NCI-H1930 (cell line): ENCODE measurements around the gene CUL1.

Experiments used
- DNase-seq, 2 experiments: peaks; one replicate each; lab custom pipeline; 2025; lab: John Stamatoyannopoulos, UW

CUL1 gene

DNA sequence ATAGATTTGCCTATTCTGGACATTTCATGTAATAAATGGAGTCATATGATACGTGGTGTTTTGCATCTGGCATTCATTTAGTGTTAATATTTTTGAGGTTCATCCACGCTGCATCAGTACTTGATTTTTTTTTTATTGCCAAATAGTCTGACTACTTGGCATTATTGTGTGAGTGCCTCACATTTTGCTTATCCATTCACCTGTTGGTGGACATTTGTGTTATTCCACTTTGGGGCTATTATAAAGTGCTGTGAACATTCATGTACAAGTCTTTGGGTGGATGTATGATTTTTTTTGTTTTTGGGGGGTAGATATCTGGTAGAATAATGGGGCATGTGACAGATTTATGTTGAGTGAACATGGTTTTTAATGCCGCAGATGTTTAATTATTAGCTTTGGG lies 19.7 kb downstream of the CUL1 start:
- DNase-seq, result no peak

DNA sequence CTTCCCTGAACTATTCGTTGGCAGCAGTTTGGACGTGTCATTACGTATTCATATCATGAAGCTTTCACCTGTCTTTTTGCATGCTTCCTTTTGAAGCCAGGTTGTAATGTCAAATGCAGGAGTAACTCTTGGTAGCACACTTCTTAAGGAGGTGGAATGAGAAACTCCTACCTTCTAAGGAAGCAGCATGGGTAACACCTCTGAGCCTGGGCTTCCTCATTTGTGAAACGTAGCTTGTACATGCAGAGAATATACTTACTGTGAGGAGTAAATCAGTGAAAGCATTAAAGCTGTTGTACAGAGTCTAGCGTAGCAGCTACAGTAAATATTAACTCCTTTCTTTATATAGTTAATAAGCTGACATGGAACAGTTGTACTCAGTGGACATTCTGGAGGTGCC lies 21.1 kb downstream of the CUL1 start:
- no peak for DNase-seq

GRCh38 chr7:148720472-148720871 lies 21.8 kb downstream of the CUL1 start:
- no peak for DNase-seq

DNA sequence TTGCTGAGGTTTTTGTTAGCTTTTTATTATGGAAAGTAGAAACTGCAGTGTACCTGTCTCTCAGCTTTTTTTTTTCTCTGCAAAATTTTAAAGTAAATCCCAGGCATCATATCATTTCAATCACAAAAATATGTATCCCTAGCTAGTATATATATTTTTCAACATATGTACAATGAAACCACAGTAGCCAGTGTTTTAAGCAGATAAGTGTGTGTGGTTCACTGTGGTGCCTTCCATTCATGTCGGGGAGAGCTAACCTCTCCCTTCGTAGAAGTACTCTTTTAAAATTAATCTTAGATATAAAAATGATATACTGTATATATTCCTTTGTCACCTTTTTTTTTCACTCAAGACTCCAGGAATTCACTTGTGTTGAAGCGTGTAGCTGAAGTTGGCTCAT lies 22.7 kb downstream of the CUL1 start:
- DNase-seq, result no peak

- no peak for DNase-seq
Observed at GRCh38 chr7:148722340-148723165, 23.9 kb downstream of the CUL1 start.

DNA sequence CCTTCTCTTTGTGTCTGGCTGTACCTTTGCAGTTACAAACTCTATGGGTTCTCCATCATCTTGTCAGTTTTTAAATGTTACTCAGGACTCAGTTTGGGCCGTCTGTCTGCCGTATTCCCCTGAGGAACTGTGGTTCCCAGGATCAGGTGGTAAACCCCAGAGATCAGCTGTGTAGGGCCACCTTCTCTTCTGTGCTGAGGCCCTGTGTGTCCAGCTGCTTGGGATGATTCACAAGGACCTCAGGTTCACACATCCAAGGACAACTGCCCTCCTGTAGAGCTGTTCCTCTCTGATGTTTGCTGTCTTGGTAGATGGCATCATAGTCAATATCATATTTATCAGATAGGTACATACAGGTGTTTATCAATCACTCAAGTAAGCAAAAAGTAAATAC lies 24.5 kb downstream of the CUL1 start:
- no peak for DNase-seq

DNA sequence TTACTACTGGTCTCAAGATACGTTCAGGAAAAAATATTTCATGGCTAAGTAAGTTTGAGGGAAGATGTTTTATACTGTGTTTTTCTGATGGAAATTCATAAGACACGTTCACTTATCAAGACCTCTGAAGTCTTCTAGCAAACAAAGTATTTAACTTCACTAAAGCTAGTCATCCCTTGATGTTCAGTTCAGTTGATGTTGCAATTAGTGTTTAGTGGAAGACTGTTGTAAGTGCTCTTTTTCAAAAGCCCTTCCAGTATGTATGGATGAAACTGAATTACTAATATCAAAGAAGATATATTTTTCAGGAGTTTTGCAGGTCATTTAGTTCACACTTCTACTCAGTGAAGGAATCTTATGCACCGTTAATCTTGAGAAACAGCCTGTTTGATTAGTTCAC lies 25.1 kb downstream of the CUL1 start:
- DNase-seq, result no peak

GRCh38 chr7:148726385-148726784 lies 27.7 kb downstream of the CUL1 start:
- DNase-seq, result no peak

GRCh38 chr7:148727501-148728278 lies 29.0 kb downstream of the CUL1 start:
- no peak for DNase-seq

DNA sequence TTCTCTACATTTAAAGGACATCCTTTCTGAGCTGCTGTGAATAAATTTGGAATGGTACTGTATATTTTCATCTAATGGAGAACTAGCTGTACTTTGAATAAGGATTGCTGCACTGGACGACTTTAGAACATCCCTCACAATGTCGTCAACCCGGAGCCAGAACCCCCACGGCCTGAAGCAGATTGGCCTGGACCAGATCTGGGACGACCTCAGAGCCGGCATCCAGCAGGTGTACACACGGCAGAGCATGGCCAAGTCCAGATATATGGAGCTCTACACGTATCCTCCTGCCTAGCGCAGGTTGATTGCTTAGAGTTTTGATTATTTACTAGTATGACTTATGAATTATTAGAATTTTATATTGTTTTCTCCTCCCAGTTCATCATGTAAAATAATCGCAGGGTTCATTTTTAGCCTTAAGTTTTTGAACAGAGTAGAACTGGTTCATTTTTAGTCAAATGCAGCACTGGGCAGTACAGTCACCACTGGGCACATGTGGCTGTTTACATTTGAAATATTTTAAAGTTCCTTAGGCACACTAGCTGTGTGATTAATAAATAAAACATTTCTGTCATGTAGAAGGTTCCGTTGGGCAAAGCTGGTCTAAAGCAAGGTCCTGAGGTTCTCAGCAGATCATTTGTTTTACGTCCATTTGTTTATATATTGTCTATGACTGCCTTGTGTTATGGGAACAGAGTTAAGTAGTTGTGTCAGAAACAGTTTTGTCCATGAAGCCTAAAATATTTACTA lies 31.5 kb downstream of the CUL1 start:
- DNase-seq, result no peak

GRCh38 chr7:148732862-148733261 lies 34.2 kb downstream of the CUL1 start:
- DNase-seq, result no peak

DNA sequence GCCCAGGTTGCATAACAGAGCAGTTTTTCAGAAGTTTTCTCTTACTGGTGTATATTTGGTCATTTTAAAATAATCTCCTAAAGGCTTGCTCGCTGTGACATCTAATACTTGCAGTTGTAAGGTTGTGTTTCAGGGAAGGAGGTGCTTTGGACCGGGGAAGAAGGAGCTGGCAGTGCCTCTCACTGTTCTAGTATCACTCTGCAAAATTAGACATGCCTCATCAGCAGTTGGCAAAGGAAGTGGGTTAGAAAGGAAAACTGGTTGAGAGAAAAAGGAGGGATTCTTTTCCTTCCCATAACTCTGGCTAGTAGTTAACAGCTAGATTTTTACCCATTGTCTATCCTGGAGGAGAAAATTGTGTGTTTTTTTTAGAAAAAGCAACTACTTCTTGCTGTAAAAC lies 34.8 kb downstream of the CUL1 start:
- DNase-seq, result no peak

DNA sequence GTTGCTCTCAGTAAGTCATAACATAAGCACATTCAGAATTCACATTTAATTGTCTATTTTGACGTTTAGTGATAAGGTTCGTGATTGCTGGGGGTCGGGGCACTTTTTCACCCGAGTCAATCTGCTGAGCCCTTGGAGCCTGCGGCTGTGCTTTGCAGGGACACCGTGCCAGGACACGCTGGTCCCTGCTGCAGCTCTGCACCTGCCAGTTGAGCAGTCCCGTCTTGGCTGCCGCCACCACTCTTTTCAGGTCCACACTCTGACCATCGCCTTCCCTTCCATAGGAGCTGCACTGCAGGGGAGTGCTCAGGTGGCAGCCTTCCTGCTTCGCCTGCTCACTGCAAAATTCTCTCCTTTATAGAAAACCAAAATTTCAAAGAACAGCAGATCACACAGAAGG lies 36.4 kb downstream of the CUL1 start:
- DNase-seq, result no peak

DNA sequence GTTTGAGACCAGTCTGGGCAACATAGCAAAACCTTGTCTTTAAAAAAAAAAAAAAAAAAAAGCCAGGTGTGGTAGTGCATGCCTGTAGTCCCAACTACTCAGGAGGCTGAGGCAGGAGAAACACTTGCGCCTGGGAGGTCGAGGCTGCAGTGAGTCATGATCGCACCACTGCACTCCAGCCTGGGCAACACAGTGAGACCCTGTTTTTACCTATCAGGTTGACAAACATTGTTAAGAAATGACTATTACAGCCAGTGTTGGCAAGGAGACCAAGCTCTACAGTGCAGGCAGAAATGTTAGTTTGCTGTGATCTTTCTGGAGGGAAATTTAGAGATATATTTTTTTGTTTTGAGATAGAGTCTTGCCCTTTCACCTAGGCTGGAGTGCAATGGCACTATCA lies 37.3 kb downstream of the CUL1 start:
- no peak for DNase-seq

- DNase-seq, result no peak
Observed at GRCh38 chr7:148738737-148739535, 40.2 kb downstream of the CUL1 start.

- DNase-seq, result no peak
Observed at GRCh38 chr7:148746135-148746534, 47.4 kb downstream of the CUL1 start.

GRCh38 chr7:148747274-148747673 lies 48.6 kb downstream of the CUL1 start:
- peak; percentile 42 to 55 for DNase-seq

DNA sequence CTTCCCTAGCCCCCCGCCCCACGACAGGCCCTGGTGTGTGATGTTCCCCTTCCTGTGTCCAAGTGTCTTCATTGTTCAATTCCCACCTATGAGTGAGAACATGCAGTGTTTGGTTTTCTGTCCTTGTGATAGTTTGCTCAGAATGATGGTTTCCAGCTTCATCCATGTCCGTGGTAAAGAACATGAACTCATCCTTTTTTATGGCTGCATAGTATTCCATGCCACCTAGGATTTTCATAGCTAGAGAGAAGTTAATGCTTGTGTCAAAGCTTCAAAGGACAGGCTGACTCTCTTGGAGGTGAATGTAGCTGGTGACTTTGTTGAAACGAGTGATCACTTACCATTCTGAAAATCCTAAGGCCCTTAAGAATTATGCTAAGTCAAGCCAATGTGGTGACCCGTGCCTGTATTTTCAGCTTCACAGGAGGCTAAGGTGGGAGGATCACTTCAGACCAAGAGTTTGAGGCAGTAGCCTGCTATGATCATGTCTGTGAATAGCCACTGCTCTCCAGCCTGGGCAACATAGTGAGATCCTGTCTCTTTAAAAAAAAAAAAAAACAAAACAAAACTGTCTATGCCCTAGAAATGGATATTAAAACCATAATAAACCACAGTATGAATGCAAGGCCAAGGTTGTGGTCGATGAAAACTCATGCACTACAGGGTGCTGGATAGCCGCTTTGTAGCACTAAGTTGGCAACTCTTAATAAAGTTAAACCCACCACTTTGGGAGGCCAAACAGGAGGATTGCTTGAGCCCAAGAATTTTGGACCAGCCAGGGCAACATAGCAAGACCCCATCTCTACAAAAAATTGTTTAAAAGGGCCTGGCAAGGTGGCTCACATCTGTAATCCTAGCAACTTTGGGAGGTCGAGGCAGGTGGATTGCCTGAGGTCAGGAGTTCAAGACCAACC lies 52.0 kb downstream of the CUL1 start:
- DNase-seq, result no peak

- DNase-seq, result no peak
Observed at GRCh38 chr7:148753224-148753623, 54.5 kb downstream of the CUL1 start.

GRCh38 chr7:148754912-148755311 lies 56.2 kb downstream of the CUL1 start:
- no peak for DNase-seq
